ENCODE data around the gene ACTN2.
"Not testable (repeated sequence)": the region's sequence is repeated elsewhere in the genome, so short reads cannot be mapped to it uniquely, and the experiment has no call there.

- TF ChIP-seq CTCF (conservative IDR thresholded peaks at IDR 0.05); ZFX (IDR thresholded peaks at IDR 0.05): not testable (repeated sequence)
These were observed 17.4 kb upstream of the ACTN2 start for GRCh38 chr1:236668909-236669308.

All from C4-2B (cell line).